GM21619 (cell line): Measurements from ENCODE around the gene PAK1.
"Not testable (repeated sequence)": the region's sequence is repeated elsewhere in the genome, so short reads cannot be mapped to it uniquely, and the experiment has no call there.

Experiments
- ATAC-seq: cut with Tn5 transposase; IDR thresholded peaks from one replicate; pipeline ENCODE4 v1.9.1; 2021; ENCODE audit not compliant: unreplicated experiment

The PAK1 gene

DNA sequence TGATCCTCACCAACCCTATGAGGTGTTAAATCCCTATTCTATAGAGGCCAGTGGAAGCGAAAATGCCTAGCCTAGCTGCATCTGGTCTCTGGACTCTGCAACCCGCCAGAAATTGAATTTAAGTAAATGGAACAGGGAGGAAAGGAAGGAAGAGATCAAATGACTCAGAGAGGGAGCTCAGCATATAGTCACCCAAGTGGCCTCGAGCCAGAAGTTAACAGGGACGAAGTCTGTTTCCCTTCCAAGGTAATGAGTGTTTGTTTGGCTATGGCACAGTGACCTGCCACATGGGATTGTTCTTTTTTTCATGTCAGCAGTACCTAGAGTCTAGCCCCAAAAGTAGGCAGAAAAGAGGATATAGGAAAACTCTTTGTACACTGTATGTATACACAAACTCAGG lies 66.3 kb downstream of the PAK1 start:
- no peak for ATAC-seq

DNA sequence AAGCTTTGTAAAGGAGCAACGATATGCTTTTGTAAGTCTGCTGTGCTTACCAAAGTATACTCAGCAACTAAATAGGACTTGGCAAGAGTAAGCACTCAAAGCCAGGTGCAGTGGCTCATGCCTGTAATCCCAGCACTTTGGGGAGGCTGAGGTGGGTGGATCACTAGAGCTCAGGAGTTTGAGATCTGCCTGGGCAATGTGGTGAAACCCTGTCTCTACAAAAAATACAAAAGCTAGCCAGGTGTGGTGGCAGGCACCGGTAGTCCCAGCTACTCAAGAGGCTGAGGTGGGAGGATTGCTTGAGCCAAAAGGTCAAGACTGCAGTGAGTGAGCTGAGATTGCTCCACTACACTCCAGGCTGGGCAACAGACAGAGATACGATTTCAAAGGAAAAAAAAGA lies 67.5 kb downstream of the PAK1 start:
- no peak for ATAC-seq

DNA sequence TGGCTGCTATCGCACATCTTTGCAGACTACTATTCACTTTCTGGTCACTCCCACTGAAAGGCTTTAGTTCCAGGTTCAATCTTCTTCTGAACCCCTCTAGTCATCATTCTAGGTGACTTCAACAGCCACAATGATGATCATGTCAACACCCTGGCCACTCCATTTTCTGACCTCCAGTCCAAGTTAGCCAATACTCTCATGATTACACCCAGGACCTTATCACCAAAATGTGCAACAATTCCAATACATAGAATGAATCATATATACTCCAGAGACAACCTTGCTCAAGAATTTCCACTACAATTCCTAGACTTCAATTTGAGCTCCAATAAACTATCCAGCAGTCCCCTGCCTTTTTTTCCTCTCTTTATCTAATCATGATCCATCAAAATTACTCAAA lies 70.7 kb downstream of the PAK1 start:
- ATAC-seq: no peak

DNA sequence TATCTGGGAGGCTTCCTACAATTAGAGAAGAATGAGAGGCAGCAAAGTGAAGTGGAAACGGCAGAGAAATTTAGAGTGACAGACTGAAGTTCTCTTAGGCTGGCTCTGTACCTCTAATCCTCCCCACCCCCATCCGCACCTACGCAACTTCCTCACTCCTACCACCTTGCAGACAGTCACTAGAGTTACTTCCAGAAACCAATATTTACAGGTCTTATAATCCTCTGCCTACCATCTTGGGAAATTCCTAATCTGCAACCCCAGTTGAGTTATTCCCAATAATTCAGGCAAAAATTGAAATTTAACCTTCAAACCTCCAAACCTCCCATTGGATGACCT lies 71.7 kb downstream of the PAK1 start:
- no peak for ATAC-seq

DNA sequence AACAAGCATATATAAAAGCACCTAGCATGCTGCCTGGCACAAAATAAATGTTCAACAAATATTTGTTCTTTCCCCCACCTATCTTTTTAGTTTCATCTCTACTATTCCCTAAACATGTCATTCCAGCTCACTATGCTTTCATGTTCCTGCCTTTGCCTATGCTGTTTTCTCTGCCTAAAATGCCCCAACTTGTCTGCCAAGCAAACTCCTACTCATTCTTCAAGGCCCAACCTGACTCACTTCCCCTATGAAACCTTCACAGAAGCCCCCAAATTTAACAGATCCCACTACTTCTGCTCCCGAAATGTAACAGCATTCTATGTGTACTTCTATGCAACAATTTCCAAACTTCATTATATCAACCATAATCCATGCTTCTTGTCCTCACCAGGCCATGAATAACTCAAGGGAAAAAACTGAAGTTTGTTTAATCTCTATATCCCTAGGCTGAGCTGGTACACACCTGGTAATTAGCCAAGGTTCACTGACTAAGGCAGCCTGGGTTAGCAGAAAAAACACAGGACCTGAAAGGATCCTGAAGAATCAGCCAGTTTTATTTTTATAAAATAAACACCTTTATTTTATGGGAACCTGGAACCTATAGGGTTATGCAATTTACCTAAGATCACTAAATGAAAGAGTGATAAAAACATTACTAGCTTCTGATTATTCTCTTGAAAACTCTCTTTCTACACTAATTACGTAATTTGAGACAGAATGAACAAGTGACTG lies 72.2 kb downstream of the PAK1 start:
- ATAC-seq: no peak

DNA sequence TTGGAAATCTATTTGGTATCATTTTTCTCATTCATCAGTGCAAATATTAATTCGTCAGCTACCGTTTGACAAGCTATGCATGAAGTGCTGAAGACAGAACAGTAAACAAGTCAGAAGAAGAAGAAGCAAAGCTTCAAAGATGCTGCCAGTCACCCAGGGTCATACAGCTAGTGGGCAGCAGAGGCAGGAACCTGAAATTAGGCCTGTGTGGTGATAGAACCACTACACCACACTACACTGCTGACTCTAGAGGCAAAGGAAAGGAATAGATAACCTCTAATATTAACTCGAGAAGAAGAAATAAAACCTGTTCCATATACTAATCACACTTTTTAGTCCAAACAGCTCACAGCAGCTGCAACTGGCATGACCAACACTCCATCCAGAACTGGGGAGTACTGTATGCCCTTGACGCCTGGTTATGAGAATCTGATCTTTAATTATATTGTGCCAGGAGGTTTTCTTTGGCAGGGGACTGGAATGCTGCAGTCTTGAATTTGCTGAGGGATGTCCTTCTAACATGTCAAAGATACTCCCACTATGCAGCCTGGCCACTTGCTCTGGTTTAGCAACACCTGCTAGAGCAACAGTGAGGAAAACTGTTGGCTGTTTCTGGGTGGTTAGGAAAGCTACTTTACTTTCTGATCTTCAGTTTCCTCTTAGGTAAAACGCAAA lies 73.0 kb downstream of the PAK1 start:
- ATAC-seq: no peak

DNA sequence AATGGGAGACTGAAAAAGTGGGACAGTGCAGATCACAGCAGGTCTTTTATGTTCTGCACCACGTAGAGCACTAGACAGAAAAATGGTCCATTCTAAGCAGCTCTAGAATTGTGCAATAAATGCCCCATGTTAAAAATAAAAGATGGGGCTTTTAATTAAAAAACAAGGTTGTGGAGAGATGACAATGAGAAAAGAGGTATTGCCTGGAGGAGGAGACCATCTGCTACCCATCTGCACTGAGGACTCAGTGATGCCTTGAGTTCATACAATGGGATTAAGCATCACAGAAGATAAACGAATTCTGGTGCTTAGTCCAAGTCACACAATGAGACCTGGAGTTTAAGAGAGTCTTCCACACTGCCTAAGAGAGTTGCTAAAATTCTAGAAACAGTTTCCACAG lies 73.6 kb downstream of the PAK1 start:
- no peak for ATAC-seq

DNA sequence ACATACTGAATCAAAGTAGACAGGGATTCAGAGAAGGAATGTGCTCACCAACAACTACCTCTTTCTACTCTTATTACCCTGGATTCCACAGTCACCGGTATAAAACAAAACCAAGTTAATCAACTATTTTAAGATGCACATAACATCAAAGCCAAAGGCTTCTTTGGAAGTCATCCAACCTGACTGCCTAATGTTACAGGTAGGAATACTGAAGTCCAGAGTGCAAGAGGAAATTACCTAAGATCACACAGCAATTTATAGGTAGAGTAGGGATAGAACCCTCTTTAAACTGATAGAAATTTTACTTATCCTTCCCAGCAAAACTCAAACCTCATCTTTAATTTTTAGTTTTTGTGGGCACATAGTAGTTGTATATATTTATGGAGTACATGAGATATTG lies 76.3 kb downstream of the PAK1 start:
- no peak for ATAC-seq

DNA sequence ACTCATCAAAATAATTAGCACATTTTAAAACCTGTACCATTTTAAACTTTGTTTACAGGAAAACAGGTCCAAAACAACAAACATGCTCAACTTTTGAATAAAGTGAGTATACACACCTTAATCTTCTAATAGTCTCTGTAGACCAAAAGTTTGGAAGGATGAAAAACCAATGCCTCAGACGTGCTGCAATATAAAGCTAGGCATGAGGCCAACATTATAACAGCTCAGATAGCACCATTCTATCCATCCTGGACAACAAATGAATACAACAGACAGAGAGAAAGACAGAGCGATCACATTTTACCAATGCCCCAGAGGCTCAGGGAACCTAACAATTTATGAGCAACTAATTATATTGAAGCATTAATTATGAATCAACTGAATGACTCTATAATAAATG lies 77.0 kb downstream of the PAK1 start:
- no peak for ATAC-seq

DNA sequence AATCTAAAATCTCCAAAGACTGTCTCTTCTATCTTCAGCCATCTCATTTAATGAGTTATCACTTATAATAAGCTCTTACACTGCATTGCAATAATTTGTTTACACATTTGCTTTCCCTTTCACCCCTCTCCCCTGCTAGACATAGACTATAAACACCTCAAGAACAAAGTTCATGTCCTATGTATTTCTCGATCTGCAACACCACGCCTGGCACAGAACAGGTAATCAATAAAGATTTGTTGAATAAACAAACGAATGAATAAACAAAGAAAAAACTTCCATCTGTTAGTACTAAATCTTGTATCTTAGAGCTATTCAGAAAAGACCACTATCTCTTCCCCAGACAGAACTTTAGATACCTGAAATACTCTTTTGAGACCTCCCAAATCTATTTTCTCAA lies 77.6 kb downstream of the PAK1 start:
- ATAC-seq: no peak

DNA sequence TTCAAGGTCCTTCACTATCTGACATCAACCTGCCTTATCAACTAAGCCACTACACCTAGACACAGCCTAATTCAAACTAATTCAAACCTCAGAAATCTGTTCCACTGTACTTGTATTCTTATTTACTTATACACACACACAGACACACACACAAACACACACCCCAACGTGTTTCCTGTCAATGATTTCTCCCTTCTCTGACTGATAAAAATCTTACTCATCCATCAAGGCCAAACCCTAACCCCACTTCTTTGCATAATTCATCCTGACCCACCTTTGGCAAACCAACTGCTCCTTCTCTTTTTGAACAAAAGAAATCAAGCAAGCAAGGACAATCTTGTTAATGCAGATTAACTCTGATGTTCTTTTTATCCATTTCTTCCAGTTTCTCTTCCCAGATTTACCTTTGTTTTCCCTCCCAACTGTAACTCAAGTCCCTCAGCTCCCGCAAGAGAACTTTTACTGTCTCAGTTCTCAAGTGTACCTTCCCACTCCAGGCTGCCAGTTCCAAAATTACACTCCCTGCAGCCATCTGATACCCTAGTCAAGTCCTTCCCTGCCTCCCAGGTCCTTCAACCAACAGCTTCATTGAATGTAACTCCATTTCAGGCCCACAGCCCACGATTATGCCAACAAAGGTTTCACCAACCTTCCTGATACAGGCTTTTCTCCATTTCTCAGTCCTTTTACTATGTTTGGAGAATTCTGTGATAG lies 78.3 kb downstream of the PAK1 start:
- no peak for ATAC-seq

DNA sequence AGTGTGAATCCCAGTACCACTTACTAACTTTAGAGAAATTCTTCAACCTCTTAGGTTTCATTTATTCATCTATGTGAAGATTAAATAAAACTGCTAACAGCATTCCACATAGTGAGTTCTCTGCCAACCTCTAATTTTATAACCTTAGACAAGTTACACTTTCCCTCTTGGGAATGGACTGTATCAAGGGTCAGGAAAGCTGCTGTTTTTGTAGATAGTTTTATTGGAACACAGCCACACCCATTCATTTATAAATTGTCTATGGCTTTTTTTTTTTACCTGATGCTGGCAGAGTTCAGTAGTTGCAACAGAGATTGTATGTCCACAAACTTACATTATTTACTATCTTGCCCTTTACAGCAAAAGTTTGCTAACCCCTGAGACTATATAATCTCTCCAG lies 81.1 kb downstream of the PAK1 start:
- no peak for ATAC-seq

DNA sequence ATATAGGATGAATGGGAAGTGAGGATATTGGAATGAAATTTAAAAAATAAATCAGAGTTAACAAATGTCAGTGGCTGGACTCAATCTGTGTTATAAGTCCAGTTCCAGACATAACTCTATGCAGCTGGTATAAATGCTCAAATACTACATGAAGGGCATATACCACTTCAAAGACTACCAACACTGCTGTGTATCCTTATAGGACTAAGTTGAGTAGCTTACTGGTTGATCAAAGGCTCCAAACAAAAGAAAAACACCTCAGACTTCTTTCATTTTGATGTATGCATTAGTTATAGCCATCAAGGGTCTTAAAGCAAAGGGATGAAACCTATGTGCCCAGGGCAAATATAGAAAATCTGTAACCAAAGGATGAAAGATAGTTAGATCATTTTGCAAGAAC lies 86.2 kb downstream of the PAK1 start:
- ATAC-seq: no peak

DNA sequence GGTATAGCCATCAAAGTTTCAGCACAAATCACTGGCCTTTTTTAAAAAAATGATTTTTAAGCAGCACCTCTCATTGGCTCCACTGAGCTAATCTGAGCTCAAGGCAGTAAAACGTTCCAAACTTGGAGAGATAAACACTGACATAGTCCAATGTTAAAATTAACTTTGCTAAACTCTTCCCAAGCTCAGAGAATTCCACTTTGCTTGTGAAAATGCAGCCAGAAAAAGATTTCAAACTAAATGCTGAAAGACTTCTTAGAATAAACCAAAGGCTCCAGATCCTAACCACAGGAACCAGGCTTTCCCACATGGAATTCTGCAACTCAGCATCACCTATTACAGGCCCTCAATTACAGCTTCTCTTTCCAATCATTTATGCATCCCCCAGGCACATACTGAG lies 87.7 kb downstream of the PAK1 start:
- no peak for ATAC-seq

DNA sequence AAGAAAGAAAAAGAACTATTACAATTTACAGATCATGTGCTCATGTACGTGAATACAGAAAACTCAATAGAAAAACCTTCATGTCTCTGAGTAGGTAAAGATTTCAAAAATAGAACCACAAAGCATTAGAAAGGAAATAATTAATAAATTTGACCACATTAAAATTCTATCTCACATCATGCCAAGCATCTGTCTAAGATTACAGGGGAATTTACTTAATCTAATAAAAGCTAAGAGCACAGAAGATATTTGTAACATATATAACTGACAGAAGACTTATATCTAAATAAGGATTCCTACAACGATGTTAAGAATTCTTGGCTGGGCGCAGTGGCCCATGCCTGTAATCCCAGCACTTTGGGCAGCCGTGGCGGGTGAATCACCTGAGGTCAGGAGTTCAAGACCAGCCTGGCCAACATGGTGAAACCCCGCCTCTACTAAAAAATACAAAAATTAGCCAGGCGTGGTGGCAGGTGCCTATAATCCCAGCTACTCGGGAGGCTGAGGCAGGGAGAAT lies 88.6 kb downstream of the PAK1 start:
- ATAC-seq: not testable (repeated sequence)

DNA sequence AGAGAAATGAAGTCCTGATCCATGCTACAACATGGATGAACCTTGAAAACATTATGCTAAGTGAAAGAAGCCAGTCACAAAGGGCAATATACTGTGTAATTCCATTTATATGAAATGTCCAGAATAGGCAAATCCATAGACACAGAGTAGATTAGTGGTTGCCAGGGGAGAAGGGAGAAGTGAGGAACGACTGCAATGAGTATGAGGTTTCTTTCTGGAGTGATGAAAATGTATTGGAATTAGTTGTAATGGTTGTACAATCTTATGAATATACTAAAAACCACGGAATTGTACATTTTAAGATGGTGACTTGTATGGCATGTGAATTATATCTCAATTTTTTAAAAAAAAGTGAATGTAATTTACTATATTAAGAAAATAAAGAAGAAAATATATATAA lies 89.3 kb downstream of the PAK1 start:
- no peak for ATAC-seq

DNA sequence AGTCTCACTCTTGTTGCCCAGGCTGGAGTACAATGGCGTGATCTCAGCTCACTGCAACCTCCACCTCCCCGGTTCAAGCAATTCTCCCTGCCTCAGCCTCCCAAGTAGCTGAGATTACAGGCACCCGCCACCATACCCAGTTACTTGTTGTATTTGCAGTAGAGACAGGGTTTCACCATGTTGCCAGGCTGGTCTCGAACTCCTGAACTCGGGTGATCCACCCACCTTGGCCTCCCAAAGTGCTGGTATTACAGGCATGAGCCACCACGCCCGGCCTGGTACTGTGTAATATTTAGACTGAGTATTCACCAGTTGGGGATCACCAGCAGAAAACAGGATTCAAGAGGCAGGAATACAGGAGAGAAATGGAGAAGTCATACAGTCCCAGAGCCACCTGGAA lies 90.5 kb downstream of the PAK1 start:
- ATAC-seq: not testable (repeated sequence)

DNA sequence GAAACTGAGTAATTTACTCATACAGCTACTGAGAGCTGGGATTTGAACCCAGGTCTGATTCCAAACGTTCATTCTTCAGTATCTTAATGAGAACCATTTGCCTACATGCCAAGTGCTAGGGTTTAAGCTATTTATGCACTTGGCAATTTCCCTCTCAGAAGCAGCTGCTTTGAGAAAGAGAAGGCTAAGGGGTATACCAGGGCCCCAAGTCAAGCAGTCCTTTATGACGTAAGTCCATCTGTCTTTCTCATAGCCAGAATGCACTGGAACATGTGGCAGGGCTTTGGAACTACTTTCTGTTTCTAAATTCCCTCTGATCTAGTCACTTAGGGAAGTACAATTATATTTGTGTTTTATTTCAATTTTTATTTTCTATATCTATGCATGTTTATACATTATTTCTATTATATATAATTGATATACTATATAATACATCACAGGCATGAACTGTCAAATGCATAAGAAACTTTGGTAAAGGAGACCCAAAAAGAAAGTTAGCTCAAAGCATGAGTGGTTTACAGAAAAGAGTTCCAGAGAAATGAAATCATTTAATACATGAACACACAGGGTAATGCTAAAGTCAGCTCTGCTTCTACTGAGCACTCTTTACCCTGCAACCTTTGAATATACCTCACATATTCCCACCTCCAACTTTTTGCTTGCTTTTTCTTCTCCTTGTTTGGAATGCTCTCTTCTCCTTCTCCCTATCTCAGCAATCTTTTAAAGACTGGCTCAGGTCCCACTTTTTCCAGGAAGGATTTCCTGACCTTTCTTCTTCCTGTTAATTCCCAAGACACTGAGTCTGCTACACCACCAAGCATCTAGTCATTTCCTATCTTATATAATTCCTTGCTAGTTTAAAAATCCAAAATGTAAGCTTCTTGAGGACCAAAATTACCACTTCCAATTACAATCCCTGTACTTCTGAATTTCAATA lies 91.9 kb downstream of the PAK1 start:
- no peak for ATAC-seq

DNA sequence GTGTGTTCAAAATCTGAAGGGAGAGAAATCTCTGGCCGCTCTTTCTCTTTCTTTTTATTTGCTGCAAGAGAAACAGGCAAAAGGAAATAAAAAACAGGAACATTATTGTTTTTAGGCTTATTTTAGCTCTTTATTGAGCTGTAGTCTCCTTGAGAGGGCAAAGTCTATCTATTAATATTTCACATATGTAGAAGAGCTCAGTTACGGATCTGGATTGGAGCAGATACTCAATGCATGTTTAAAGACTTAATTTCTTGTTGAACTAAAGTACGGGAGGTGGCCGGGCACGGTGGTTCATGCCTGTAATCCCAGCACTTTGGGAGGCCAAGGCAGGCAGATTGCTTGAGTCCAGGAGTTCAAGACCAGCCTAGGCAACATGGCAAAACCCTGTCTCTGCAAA lies 94.0 kb downstream of the PAK1 start:
- ATAC-seq: no peak

DNA sequence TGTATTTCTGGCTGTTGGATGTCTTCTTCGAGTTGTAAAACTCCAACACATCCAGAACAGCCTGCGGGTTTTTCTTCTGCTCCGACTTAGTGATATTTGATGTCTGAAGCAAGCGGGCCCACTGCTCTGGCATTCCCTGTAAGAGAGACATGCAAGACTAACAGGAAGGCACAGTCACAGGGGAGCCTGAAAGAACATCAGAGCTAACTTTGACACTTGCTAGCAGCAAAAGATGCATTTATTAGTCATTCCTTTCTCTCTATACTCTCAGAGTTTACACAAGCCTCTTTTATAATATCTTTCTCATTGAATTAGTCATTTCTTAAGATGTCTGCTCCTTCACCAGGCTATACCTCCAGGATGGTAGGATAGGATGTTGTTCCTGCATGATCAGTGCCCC lies 94.6 kb downstream of the PAK1 start:
- ATAC-seq: no peak

DNA sequence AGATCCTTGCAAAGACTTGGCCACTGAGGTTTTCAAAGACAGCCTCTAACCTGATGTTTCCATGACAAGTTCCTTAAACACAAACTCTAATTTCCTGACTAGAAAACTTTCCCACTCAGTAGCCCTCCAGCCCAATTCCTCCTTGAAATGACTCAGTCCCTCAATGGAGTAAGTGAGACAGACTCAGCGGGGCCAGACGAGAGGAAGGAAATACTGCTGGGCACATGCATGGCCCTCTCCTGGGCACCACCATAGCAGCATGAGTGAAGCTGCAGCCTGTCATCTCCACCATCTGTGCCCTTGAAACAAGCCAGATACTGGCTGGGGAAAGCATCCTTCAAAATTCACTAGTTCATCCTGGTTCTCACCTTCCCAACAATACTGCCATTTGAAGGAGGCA lies 96.2 kb downstream of the PAK1 start:
- no peak for ATAC-seq
